ENCODE results near the gene OTOGL. TPM values are rescaled to one million over a fixed set of nuclear protein-coding genes. Genes with fewer than 3 reads are reported as not detected.
A peak's percentile ranks its signal among the peaks of the same experiment; 100 is the strongest.

OTOGL gene
- total RNA-seq, 1 donor from 2014 or later: 0.12 TPM

GRCh38 chr12:80325167-80325959 is 226.0 kb downstream of the OTOGL start:
- Mint-ChIP-seq H3K4me1 (no peaks in the 10 kb centered on the region), H3K9me3 (no peaks in the 10 kb centered on the region), H3K36me3 (ENCODE audit: low read depth) (no peaks in the 10 kb centered on the region), H3K27me3 (ENCODE audit: low read depth) (no peaks in the 10 kb centered on the region), H3K27ac (ENCODE audit: unreplicated experiment) (no peak overlapping the region), H3K4me3 (no peak overlapping the region)
- DNase-seq (ENCODE audit: low read depth, low spot score): no peak
- no peak for TF ChIP-seq CTCF (conservative IDR thresholded peaks at IDR 0.05)

DNA sequence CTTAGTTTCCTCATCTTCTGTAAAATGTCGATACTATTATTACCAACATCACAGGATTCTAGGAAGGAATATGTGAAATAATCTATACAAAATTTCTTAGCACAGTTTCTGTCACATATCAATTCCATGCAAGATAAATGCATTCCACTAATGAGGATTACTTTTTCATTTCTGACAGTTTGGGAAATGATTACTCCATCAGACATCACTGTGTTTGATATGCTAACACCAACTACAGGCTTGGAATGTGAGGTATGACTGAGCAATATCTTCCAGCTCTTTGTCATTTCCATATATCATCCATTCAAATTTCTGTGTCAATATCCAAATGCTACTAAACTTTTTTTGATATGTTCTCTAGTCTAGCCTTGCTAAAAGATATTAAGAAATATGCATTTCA is 233.5 kb downstream of the OTOGL start:
- no peak for TF ChIP-seq CTCF (conservative IDR thresholded peaks at IDR 0.05)
- no peak overlapping the region for H3K27ac Mint-ChIP-seq (ENCODE audit: unreplicated experiment)
- H3K36me3 Mint-ChIP-seq (ENCODE audit: low read depth): no peaks in the 10 kb centered on the region

DNA sequence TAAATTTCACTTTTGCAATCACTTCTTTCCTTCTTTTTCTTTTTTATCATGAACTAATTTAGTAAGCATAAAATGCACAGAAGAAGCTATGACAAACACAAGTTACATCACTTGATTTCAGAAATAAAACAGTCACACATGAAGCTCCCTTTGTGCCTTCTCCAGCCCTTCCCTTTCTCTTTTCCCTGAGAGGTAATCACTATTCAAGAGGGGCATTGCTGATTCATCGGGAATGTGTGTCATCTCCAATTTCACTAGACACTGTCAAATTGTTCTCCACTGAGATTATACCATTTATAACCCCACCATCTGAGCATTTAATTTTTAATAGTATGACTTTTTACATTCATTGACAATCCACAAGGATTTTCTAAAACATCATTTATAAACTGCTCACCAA is 253.1 kb downstream of the OTOGL start:
- H3K27ac Mint-ChIP-seq (ENCODE audit: unreplicated experiment): peak overlapping the region; percentile 20
- no peak for TF ChIP-seq CTCF (conservative IDR thresholded peaks at IDR 0.05)
- no peak overlapping the region for H3K4me3 Mint-ChIP-seq

More for the DNA sequence above, 233.5 kb downstream of the OTOGL start:
- no peaks in the 10 kb centered on the region for H3K9me3 Mint-ChIP-seq
- no peak overlapping the region for H3K4me3 Mint-ChIP-seq
- DNase-seq (ENCODE audit: low read depth, low spot score): no peak
- no peaks in the 10 kb centered on the region for H3K4me1 Mint-ChIP-seq
- no peaks in the 10 kb centered on the region for H3K27me3 Mint-ChIP-seq (ENCODE audit: low read depth)

DNA sequence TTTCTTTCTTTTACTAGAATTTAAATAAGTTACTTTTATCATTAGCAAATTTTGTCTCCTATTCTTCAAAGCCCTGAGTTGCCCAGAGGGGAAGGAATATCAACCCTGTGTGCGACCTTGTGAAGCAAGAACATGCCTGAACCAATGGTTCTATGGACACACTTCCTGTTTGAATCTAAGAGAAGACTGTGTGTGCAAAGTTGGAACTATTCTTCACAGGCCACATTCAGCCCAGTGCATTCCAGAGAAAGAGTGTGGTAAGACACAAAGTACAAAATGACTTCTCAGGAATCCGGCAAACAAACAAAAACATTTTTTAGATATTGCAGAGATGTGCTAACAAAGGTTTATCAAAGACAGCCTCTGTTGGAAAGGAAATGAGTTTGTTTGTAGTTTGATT is 253.9 kb downstream of the OTOGL start:
- DNase-seq (ENCODE audit: low read depth, low spot score): no peak
- peaks cover 23% of the 10 kb centered on the region for H3K4me1 Mint-ChIP-seq
- H3K27ac Mint-ChIP-seq (ENCODE audit: unreplicated experiment): peak overlapping the region; percentile 51
- H3K9me3 Mint-ChIP-seq: no peaks in the 10 kb centered on the region
- H3K27me3 Mint-ChIP-seq (ENCODE audit: low read depth): no peaks in the 10 kb centered on the region
- TF ChIP-seq CTCF (conservative IDR thresholded peaks at IDR 0.05): no peak
- H3K4me3 Mint-ChIP-seq: no peak overlapping the region
- H3K36me3 Mint-ChIP-seq (ENCODE audit: low read depth): no peaks in the 10 kb centered on the region

More for the DNA sequence above, 253.1 kb downstream of the OTOGL start:
- H3K4me1 Mint-ChIP-seq: peaks cover 23% of the 10 kb centered on the region
- no peaks in the 10 kb centered on the region for H3K27me3 Mint-ChIP-seq (ENCODE audit: low read depth)
- DNase-seq (ENCODE audit: low read depth, low spot score): no peak
- H3K36me3 Mint-ChIP-seq (ENCODE audit: low read depth): no peaks in the 10 kb centered on the region
- H3K9me3 Mint-ChIP-seq: no peaks in the 10 kb centered on the region

GRCh38 chr12:80356097-80356496 is 256.8 kb downstream of the OTOGL start:
- Mint-ChIP-seq H3K36me3 (ENCODE audit: low read depth) (no peaks in the 10 kb centered on the region), H3K27ac (ENCODE audit: unreplicated experiment) (no peak overlapping the region), H3K4me1 (peaks cover 23% of the 10 kb centered on the region), H3K9me3 (peaks cover 1% of the 10 kb centered on the region), H3K4me3 (no peak overlapping the region), H3K27me3 (ENCODE audit: low read depth) (no peaks in the 10 kb centered on the region)
- no peak for TF ChIP-seq CTCF (conservative IDR thresholded peaks at IDR 0.05)
- no peak for DNase-seq (ENCODE audit: low read depth, low spot score)
